HepG2 (cell line): Measurements from ENCODE around the gene TDG. TPM values are rescaled to one million over a fixed set of nuclear protein-coding genes. Genes with fewer than 3 reads are reported as not detected.
A peak's percentile ranks its signal among the peaks of the same experiment; 100 is the strongest.

Experiments
- BATF2 ChIP-seq: sonication (generic); formaldehyde crosslinking; IDR thresholded peaks from 2 replicates; pipeline ENCODE4 v1.8.0; 2022; ENCODE audit warnings: mild to moderate bottlenecking, missing genetic modification reagents, moderate library complexity
- CBX5 ChIP-seq: sonication (generic); formaldehyde crosslinking; IDR thresholded peaks from 2 replicates; pipeline ENCODE4 v1.4.0; 2020; ENCODE audit warnings: missing genetic modification reagents, borderline replicate concordance
- CSRNP1 ChIP-seq: sonication (generic); formaldehyde crosslinking; IDR thresholded peaks from 2 replicates; pipeline ENCODE4 v1.8.1; 2023; ENCODE audit warnings: mild to moderate bottlenecking, missing genetic modification reagents
- EEA1 ChIP-seq: sonication (generic); formaldehyde crosslinking; IDR thresholded peaks from 2 replicates; pipeline ENCODE4 v1.5.1; 2020; ENCODE audit warnings: mild to moderate bottlenecking, missing genetic modification reagents, borderline replicate concordance
- FLYWCH1 ChIP-seq: sonication (generic); formaldehyde crosslinking; IDR thresholded peaks from 2 replicates; pipeline ENCODE4 v1.8.1; 2023; ENCODE audit warnings: mild to moderate bottlenecking, missing genetic modification reagents
- FOXO4 ChIP-seq: sonication (generic); formaldehyde crosslinking; conservative IDR thresholded peaks from 2 replicates; pipeline ENCODE4 v1.8.1; 2023; ENCODE audit warnings: missing genetic modification reagents
- ISL2 ChIP-seq: sonication (generic); formaldehyde crosslinking; IDR thresholded peaks from 2 replicates; pipeline ENCODE4 v1.5.0; 2020; ENCODE audit warnings: missing genetic modification reagents
- MBD4 ChIP-seq: IDR thresholded peaks from 2 replicates; pipeline ENCODE4 v1.6.1; 2012; ENCODE audit warnings: low read length, inconsistent platforms, borderline replicate concordance
- MIER2 ChIP-seq: IDR thresholded peaks from 2 replicates; pipeline ENCODE4 v1.6.1; 2016; ENCODE audit warnings: missing biosample characterization, missing genetic modification reagents
- MIER3 ChIP-seq: IDR thresholded peaks from 2 replicates; pipeline ENCODE4 v1.6.1; 2016; ENCODE audit warnings: missing compliant biosample characterization, borderline replicate concordance
- NFRKB ChIP-seq: fragments of 450-650 bp; IDR thresholded peaks from 2 replicates; pipeline ENCODE4 v1.6.1; 2017
- PAX8 ChIP-seq: sonication (generic); formaldehyde crosslinking; IDR thresholded peaks from 2 replicates; pipeline ENCODE4 v1.8.0; 2022; ENCODE audit warnings: mild to moderate bottlenecking, missing genetic modification reagents, borderline replicate concordance
- POLR2AphosphoS2 ChIP-seq: IDR thresholded peaks from 2 replicates; pipeline ENCODE4 v1.6.1; 2011; ENCODE audit warnings: low read depth, low read length, improper control_type of control experiment
- RFXANK ChIP-seq: IDR thresholded peaks from 2 replicates; pipeline ENCODE4 v1.6.1; 2016
- SAP130 ChIP-seq: IDR thresholded peaks from 2 replicates; pipeline ENCODE4 v1.6.1; 2016; ENCODE audit warnings: low read depth
- SP140L ChIP-seq: sonication (generic); formaldehyde crosslinking; IDR thresholded peaks from 2 replicates; pipeline ENCODE4 v1.4.0; 2020; ENCODE audit warnings: missing genetic modification reagents, borderline replicate concordance
- TAF1 ChIP-seq: sonication (generic); formaldehyde crosslinking; IDR thresholded peaks from 2 replicates; pipeline ENCODE4 v1.4.0; 2020; ENCODE audit warnings: missing genetic modification reagents
- TRAFD1 ChIP-seq: sonication (generic); formaldehyde crosslinking; IDR thresholded peaks from 2 replicates; pipeline ENCODE4 v1.5.1; 2020; ENCODE audit warnings: missing genetic modification reagents, mild to moderate bottlenecking, borderline replicate concordance
- ZFP91 ChIP-seq: sonication (generic); formaldehyde crosslinking; IDR thresholded peaks from 2 replicates; pipeline ENCODE4 v1.9.0; 2022; ENCODE audit warnings: missing genetic modification reagents, mild to moderate bottlenecking, borderline replicate concordance
- ZNF547 ChIP-seq: sonication (generic); formaldehyde crosslinking; IDR thresholded peaks from 2 replicates; pipeline ENCODE4 v1.5.1; 2020; ENCODE audit warnings: mild to moderate bottlenecking, missing genetic modification reagents
- ZNF598 ChIP-seq: sonication (generic); formaldehyde crosslinking; IDR thresholded peaks from 2 replicates; pipeline ENCODE4 v1.5.1; 2020; ENCODE audit warnings: mild to moderate bottlenecking, missing genetic modification reagents, borderline replicate concordance
- ZNF619 ChIP-seq: sonication (generic); formaldehyde crosslinking; IDR thresholded peaks from 2 replicates; pipeline ENCODE4 v1.4.0; 2020; ENCODE audit warnings: mild to moderate bottlenecking, missing genetic modification reagents
- ZNF777 ChIP-seq: sonication (generic); formaldehyde crosslinking; IDR thresholded peaks from 2 replicates; pipeline ENCODE4 v1.4.0; 2020; ENCODE audit warnings: missing genetic modification reagents
- ZNF850 ChIP-seq: sonication (generic); formaldehyde crosslinking; conservative IDR thresholded peaks from 2 replicates; pipeline ENCODE4 v1.9.0; 2021; ENCODE audit warnings: mild to moderate bottlenecking, missing genetic modification reagents
- polyA plus RNA-seq, 8 experiments: library from polyadenylated mRNA; depleted of rRNA in 3 of 8; stranded (reverse) in 7 of 8; unstranded in 1 of 8; fragments of >200 nt; fragmentation: Illumina TruSeq in 4 of 8; extraction: Trizol in 4 of 8; gene quantifications; 2 replicates each; pipeline versions ENCODE4 v1.2.1 to v1.2.3, GENCODE V29; 2011 to 2016; ENCODE audit warnings: low read depth in 4 of 8, missing spikeins in 1 of 8, mixed read lengths in 1 of 8; ENCODE audit not compliant: insufficient read depth in 1 of 8
- total RNA-seq, 5 experiments: library from RNA; depleted of rRNA; stranded (reverse); fragments of >200 nt; fragmentation: Illumina TruSeq; extraction: Trizol; gene quantifications; 2 replicates each; pipeline ENCODE4 v1.2.3, GENCODE V29; 2016; ENCODE audit warnings: low read depth in 1 of 5

The TDG gene
- total and polyA plus RNA-seq, 2 of the 13 experiments (the other 11 are each of a cell fraction or from before 2014, with no cell fraction given) = 14.2 to 19.5 TPM

- TF ChIP-seq MIER3 (CRISPR knock-in tag) = 0 out of 2 replicates have a peak, but pooled peaks have one; percentile 55
- TF ChIP-seq SAP130 = peak; percentile 94
- peak; percentile 65 for TF ChIP-seq ZFP91 (CRISPR knock-in tag)
- TF ChIP-seq CSRNP1 (CRISPR knock-in tag) = peak; percentile 89
- no peak for TF ChIP-seq CBX5 (CRISPR knock-in tag)
- no peak for TF ChIP-seq SP140L (CRISPR knock-in tag)
- TF ChIP-seq FLYWCH1 (CRISPR knock-in tag) = no peak
- no peak for TF ChIP-seq MBD4
- TF ChIP-seq ZNF850 (CRISPR knock-in tag) = no peak
- peak; percentile 46; the same call in 1 of the 2 replicates for TF ChIP-seq ZNF547
- TF ChIP-seq FOXO4 (CRISPR knock-in tag) = 0 out of 2 replicates have a peak, but pooled peaks have one; percentile 72
- 0 out of 2 replicates have a peak, but pooled peaks have one; percentile 44 for TF ChIP-seq PAX8
- TF ChIP-seq TRAFD1 (CRISPR knock-in tag) = no peak
- no peak for TF ChIP-seq ZNF598 (CRISPR knock-in tag)
- TF ChIP-seq BATF2 (CRISPR knock-in tag) = peak; percentile 77; the same call in 1 of the 2 replicates
- peak; percentile 65; the same call in 1 of the 2 replicates for TF ChIP-seq EEA1
- TF ChIP-seq TAF1 (CRISPR knock-in tag) = peak; percentile 91
- no peak for TF ChIP-seq ZNF619 (CRISPR knock-in tag)
- TF ChIP-seq RFXANK (CRISPR knock-in tag) = peak; percentile 94
- TF ChIP-seq ISL2 (CRISPR knock-in tag) = peak; percentile 61
- TF ChIP-seq ZNF777 = no peak
- no peak for TF ChIP-seq POLR2AphosphoS2
- peak; percentile 52; the same call in 1 of the 2 replicates for TF ChIP-seq MIER2
- TF ChIP-seq NFRKB = no peak
These were observed 35.5 kb upstream of the TDG start, which contains the start of gene HSP90B1 (continued) for GRCh38 chr12:103930034-103930786.
